GM19238 (cell line): ENCODE results near the gene ADTRP.

ENCODE experiments used
- DNase-seq: peaks from one replicate; pipeline ENCODE4 v3.0.0; 2011; ENCODE audit warnings: low spot score; ENCODE audit not compliant: insufficient read length

The ADTRP gene, protein sequence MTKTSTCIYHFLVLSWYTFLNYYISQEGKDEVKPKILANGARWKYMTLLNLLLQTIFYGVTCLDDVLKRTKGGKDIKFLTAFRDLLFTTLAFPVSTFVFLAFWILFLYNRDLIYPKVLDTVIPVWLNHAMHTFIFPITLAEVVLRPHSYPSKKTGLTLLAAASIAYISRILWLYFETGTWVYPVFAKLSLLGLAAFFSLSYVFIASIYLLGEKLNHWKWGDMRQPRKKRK

DNA sequence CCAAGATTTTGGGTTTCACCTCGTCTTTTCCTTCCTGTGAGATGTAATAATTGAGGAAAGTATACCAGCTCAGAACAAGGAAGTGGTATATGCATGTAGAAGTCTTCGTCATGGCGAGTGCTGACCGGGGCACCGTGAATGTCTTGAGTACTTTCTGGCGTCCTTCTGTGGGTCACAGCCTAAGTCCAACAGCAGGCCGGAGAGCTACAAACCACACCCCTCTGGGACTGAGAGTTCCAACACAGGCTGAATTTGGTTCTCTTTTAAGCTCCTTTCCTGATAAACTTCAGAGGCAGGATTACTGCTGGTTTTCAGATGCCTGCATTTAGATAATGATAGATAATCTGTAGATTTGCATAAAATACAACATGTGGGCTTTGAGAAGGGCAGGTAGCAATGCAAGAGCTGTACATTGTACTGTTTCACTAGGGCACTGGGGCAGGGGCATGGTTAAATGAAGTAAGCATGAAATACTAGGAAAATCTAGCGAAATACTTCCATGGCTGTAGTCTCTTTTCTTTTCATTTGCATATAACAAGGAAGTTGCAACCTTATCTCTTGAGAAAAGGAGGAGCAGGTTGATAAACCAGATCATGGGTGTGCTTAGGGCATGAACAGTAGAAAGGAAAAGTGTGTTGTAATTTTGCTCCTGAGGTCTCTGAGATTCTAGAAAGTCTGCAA, at the start of gene ADTRP:
Gene ADTRP, minus strand, starts transcription at position 156 of the 681 bp plus-strand sequence. Its CDS starts 44 bp downstream, at position 112.
- no peak for DNase-seq

DNA sequence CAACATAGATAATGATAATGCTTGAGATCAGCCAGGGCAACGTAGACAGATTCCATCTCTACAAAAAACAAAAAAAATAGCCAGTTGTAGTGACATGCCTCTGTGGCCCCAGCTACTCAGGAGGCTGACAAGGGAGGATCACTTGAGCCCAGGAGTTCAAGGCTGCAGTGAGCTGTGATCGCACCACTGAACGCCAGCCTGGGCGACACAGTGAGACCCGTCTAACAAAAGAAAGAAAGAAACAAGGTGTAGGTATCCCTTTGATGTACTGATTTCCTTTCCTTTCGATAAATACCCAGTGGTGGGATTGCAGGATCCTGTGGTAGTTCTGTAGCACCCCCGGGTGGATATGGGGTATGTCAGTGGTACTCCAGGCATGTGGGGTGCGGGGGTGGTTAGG, 48.2 kb upstream of the ADTRP start:
- DNase-seq: no peak

- peak; percentile 10 for DNase-seq
These were observed 46.4 kb upstream of the ADTRP start for GRCh38 chr6:11824986-11825385.

GRCh38 chr6:11822346-11822745, 43.7 kb upstream of the ADTRP start:
- DNase-seq: no peak

- DNase-seq: no peak
These were observed 43.2 kb upstream of the ADTRP start for GRCh38 chr6:11821781-11822180.

GRCh38 chr6:11820821-11821220, 42.2 kb upstream of the ADTRP start:
- DNase-seq: no peak

DNA sequence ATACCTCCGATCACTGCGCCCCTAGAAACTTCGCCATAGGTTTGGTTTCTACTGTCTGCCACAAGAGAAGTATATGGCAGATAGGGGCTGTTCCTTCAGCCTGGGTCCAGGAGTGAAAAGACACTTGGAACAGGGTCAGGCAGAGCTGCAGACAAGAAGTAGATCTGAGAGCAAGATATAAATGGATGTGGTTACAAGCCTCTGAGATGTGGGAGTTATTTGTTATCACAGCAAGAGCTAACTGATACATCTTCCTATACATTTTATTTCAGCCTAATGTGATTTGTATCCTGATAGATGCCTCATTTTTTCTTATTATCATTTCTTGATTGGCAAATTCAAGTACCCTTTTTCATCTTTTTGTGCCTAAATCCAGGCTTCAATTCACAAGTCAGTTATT, 40.9 kb upstream of the ADTRP start:
- no peak for DNase-seq

DNA sequence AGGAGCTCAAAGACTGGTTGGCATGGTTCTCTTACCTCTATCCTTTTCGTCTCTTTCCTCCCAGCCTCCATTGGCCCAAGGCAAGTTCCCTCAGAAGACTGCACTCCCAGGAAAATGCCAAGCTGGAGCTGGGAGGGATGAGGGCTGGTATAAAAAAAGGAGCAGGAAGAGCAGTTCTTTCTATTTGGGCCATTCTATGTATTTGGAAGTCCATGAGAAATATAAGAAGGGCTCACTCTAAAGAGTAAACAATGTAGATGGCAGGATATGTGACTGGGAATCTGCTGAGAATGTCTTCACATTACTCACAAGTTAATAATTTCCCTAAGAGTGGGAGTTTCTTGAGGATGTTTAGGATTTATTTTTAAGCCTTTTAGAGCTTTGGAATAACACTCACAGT, 36.6 kb upstream of the ADTRP start:
- no peak for DNase-seq

DNA sequence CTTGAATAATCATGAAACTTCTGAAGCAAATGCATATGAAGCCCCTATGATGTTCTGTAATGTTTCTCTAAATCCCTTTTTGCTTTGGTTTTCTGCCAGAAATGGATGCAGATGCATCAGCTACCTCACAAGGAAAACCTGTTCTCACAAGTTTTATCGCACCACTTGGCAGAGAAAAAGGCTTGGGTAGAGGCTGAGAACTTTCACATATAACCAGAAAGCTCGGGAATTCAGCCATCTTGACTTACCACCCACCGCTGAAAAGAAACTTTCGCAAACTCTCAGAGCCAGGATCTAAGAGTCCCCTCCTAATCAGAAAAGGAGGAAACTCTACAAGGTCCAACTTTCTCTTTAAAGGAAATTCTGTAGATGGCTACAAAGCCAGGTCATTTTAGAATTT, 36.2 kb upstream of the ADTRP start:
- DNase-seq: no peak

DNA sequence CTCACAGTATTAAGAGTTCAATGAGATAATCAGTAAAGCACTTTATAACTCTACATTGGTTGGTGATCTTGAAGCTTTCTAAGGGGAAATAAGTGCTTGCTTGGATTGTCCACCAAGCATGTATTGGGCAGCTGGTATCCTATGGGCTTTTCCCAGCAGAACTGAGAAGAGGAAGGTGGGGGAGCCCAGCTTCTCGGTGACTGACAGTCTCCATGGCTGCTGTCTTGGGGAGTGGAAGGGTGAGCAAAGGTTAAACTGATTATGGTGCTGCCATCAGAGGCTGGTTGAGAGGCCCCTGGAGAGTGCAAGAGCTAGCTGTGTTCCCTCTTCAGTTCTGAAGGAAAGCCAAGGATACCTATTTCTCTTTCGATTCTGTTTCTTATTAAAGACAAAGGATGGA, 35.5 kb upstream of the ADTRP start:
- no peak for DNase-seq

- no peak for DNase-seq
These were observed 35.0 kb upstream of the ADTRP start for GRCh38 chr6:11813606-11814005.

- DNase-seq: no peak
These were observed 34.3 kb upstream of the ADTRP start for GRCh38 chr6:11812951-11813350.

DNA sequence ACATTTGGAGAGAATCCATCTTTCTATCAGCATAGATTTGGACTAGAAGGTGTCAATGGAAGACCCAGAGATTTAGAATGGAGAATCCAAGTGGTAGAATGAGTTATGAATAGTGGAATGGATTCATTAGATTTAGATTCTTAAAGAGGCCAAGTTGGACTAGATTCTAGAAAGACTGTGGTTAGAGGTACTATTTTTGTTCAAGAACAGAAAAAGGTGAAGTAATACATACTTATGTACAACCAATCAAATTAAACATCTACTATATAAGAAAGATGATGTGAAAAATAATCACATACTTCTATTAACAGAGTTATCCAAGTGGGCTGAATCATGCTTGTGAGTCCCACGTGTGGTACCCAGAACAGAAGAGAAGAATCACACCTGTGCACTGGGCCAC, 33.8 kb upstream of the ADTRP start:
- DNase-seq: no peak

GRCh38 chr6:11811644-11812264, 33.2 kb upstream of the ADTRP start:
- DNase-seq: no peak

DNA sequence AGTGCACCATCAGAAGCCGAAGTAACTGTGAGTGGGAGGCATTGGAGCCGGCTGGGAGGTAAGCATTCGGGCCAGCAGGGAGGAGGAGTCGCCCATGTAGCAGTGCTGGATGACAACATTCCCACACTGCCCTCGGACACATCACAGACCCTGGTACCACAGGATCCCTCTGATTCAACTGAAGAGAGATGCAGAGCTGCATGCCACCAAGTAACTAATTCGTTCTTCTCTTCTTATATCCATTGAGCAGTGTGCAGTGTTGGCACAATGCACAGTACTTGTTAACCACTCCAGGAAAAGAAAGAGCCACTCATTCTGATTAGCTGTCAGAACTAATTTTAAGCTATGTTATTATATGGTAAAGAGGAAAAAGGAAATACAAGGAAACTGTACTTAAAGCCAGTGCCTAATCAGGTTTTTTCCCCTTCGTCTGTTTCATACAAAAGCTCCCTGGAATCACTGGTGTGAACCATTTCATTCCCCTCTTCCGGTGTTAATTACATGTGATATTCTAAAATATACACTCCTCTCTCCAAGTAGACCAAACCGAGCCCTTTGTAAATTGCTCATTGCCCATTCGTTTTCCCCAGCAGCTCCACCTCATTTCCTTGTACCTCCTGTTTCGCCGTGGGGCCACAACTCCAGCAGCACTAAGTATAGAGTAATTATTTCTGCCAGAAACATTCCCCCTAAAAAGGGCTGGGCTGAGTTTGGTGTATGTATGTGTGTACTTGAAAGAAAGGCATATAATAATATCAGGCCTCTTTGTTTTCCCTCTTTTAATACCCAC, 32.4 kb upstream of the ADTRP start:
- DNase-seq: no peak

DNA sequence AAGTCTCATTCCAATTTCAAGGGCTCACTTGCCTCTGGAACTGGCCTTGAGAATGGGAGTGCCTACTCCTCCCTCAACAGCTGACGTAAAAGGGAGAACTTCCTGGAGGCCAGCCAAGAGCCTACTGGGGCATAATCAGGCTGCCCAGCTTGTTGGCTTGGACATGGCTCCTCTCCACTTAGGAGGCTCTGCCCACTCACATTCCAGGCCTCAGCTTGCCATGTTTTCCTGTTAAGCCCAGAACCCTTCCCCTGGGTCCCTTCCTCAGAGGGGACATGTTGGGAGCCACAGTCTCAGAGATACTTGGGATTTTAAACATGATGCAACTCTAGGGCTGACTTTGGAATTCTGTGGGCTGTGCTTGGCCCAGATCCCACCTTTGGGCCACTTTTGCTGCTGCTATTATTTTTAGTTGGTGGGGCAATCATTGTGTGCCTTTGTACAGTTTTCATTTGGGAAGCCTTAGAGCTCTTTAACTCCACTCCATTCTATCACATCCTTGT, 31.5 kb upstream of the ADTRP start:
- no peak for DNase-seq

- no peak for DNase-seq
These were observed 29.5 kb upstream of the ADTRP start for GRCh38 chr6:11808054-11808453.

DNA sequence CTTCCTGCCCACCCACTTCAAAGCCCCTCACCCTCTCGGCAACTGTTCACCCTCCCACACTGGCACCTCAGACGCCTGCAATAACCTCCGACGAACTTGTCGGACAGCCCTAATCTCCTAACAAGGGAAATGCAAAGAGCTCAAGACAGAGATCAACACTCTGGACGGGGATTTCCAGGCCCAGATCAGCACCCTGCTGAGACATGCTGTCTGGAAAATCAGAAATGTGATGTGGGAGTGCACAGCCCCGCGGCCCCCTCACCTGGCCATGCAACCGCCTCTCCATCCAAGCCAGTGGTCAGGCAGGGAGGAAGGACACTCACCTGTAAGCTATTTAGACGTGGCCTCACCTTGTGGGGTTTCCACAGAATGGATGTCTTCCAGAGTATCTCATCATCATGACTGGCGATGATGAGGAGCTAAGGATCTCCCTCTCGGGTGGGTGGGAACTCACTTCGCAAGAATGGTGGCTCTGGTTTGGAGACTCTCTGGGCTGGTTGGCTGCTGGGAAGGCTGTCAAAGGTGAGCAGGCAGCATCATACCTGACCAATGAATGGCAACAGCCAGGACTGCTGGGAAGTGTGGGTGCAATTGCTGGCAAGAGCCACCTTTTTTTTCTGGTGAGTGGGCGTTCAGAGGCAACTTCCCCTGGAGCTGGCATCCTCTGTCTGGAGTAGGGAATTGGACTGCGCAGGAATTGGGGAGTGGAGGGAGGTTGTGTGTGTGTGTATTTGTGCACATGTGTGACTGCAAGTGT, 28.1 kb upstream of the ADTRP start:
- no peak for DNase-seq

DNA sequence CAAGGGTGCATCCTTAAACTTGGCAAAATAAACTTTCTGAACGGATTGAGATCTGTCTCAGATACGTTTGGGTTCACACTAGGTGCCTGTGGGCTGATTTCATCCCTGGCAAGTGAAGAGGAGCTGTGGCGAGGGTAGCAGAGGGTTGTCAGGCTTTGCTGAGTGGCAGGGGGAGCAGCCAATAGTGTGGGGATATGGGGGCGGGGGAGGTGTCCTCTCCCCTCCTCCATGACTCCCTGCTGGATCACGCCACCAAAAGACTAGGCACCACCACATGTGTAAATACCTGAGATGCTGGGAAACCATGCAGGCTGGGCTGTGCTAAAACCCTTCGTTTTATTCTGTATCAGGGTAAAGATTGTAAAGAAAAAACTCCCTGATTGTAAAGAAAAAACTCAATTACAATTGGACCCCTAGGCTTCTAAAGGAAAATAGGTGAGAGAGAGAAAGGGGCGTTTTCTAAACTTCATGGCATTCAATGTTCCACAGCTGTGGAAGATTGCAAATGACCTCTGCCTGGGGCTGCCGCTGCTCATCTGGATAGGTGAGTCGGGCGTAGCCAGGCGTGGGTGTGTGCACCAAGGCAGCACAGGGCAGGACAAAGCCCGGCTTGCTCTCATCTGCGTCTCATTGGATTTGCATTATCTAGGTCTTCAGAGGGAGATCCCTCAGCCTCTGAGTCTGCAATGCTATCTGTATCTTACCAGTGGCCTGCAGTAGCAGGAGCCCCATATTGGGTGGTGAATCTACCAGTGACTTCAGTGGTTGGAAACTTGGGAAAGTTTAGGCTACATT, 26.9 kb upstream of the ADTRP start:
- DNase-seq: no peak

DNA sequence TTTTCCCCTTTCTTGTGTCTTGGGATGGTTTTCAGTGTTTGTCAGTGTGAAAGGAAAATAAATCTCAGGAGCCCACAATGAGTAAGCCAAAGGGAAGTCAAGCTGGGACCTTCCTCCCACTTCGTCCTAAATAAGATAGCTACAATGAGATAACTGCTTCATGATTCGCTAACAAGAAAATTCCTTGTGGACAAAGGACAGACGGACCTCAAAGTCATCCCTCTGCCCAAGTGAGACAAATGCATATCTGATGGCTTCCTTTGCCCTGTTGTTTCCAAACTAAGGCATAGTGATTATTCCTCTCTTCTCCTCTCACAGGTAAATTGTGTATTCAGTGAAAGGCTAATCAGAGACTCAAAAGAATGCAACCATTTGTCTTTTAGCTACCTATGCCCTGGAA, 26.1 kb upstream of the ADTRP start:
- DNase-seq: no peak
